AG10803 (cell line): ENCODE measurements around the gene POMT2.

Source experiments
- DNase-seq: peaks from one replicate; pipeline ENCODE4 v3.0.0; 2010; ENCODE audit warnings: low read depth
- H3K4me3 ChIP-seq: 2 replicates; pipeline ENCODE4 v1.5.1; 2011; ENCODE audit warnings: mild to moderate bottlenecking, low read length, control low read depth
- CTCF ChIP-seq: conservative IDR thresholded peaks from 2 replicates; pipeline ENCODE4 v1.5.1; 2011; ENCODE audit warnings: mild to moderate bottlenecking, low read length, control low read depth, inconsistent platforms

Gene POMT2

DNA sequence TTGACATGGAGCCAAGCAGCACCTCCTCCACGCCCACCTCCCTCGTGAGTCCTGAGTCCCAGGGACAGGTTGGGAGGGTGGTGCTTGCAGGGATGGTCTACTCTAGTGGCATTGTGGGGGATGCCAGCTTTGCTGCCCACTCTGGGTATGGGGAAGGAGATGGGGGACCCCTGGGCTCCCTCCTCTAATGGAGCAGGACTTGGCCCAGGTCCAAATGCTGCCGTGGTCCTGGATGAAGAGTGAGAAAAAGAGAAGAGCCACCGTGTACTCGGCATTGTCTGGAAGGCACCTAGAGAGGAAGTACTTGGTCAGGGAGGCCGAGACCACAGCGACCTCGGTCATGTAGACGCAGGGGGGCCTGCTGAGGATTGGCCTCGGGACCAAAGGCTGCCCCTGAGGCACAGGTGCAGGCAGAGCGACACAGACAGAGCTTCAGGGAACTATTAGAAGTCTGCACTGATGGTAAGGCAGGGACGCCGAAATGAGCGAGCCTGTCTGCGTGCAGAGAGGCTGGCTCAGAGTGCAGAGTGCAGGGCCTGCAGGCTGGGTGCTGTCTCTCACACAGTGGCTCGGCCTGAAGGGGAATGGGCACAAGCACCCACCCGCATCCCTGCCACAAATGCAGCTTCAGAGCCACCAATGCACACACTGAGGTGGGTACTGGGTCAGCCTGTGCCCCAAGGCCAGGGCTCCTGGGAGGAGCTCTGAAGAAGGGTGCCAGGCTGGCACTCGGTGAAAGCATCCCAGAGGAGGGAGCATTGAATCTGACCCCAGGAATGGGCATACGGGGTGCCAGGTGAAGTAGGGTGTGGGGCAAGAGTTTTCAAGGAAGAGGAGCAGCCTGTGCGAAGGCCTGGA is 67.1 kb downstream of the POMT2 start:
- no peak overlapping the region for H3K4me3 ChIP-seq
- DNase-seq: no peak
- no peak for TF ChIP-seq CTCF

- no peak overlapping the region for H3K4me3 ChIP-seq
- no peak for TF ChIP-seq CTCF
- no peak for DNase-seq
These were observed 68.8 kb downstream of the POMT2 start for GRCh38 chr14:77251870-77252269.

- no peak for DNase-seq
- no peak for TF ChIP-seq CTCF
- no peak overlapping the region for H3K4me3 ChIP-seq
These were observed 69.8 kb downstream of the POMT2 start for GRCh38 chr14:77250927-77251326.

DNA sequence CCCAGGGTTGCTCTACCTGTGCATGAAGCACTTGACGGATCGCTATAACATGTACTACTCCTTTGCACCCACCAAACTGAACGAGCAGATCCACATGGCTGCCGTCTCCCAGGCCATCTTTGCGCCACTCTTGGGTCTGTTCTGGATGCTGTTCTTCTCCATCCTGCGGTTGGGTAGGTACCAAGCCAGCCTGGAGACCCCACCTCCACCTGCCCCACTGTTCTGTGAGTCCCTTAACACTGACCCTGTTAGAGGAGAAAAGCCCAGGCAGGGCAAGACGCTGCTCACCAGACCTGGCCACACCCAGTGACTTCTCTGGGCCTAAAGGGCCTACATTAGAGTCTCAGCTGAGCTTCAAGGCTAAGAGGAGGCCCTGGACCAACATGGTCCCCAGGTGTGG is 71.4 kb downstream of the POMT2 start:
- no peak for DNase-seq
- no peak for TF ChIP-seq CTCF
- H3K4me3 ChIP-seq: no peak overlapping the region

DNA sequence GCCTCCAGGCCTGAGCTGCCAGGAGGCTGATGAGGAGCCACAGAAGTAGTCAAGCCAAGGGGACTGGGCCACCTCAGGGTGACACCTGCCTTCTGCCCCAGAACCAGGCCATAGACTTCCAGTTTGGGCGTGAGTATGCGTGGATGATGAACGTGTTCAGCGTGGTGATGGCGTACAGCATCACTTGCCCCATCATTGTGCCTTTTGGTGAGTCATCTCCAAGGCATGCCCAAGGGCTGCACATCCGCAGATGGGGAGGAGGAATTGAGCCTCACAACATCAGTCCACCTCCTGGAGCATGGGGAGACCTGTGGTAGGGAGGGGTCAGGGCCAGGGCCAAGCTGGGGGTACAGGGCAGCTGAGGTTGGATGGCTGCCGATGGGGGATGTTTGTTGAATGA is 72.0 kb downstream of the POMT2 start:
- TF ChIP-seq CTCF: no peak
- no peak for DNase-seq
- no peak overlapping the region for H3K4me3 ChIP-seq

DNA sequence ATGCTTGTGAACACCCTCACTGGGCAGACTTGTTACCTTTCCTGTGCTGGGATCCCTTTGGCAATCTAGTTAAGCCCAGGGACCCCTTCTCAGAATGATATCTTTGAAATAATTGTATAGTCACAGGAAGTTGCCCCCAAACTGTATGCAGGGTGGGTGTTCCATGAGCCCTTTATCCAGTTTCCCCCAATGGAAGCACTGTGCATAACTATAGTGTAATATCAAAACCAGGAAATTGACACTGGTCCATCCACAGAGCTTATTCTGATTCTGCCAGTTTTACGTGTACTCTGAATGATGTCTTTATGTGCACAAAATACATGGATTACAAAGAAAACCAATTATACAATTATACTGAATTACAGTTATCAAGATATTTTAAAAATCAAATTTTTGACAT is 73.9 kb downstream of the POMT2 start:
- DNase-seq: no peak

More for the DNA sequence above, 73.9 kb downstream of the POMT2 start:
- H3K4me3 ChIP-seq: no peak overlapping the region
- no peak for TF ChIP-seq CTCF
